CD14-positive monocyte (primary cell): ENCODE data around the gene SERPINB12. TPM values are rescaled to one million over a fixed set of nuclear protein-coding genes. Genes with fewer than 3 reads are reported as not detected.

Experiments used
- DNase-seq, 3 donors: peaks; one replicate each; pipeline ENCODE4 v3.0.0-alpha.2; 2011 to 2022
- H2AFZ ChIP-seq: 2 replicates; pipeline ENCODE4 v1.6.0; 2012; ENCODE audit warnings: mild to moderate bottlenecking, low read depth, low read length, inconsistent platforms; ENCODE audit not compliant: insufficient read depth, poor library complexity, severe bottlenecking
- H3K27ac ChIP-seq, 2 donors: 1 replicate in 1 of 2; 2 replicates in 1 of 2; pipeline ENCODE4 v1.5.1; 2012 to 2013; ENCODE audit warnings: low read length in 2 of 2, control low read depth in 1 of 2, inconsistent platforms in 1 of 2, low read depth in 1 of 2, mild to moderate bottlenecking in 1 of 2
- H3K27me3 ChIP-seq, 2 donors: one replicate each; pipeline versions ENCODE4 v1.6.0 to v1.6.1; 2011 to 2013; ENCODE audit warnings: low read length in 2 of 2; ENCODE audit not compliant: control insufficient read depth in 2 of 2, insufficient read depth in 2 of 2
- H3K36me3 ChIP-seq, 2 donors: replicated peaks in 1 of 2; 1 replicate in 1 of 2; 2 replicates in 1 of 2; pipeline versions ENCODE4 v1.5.1 to v1.6.1; 2012 to 2013; ENCODE audit warnings: low read length in 2 of 2, control low read depth in 1 of 2, inconsistent platforms in 1 of 2, mild to moderate bottlenecking in 1 of 2; ENCODE audit not compliant: insufficient read depth in 2 of 2, control insufficient read depth in 1 of 2
- H3K4me1 ChIP-seq, 2 donors: 1 replicate in 1 of 2; 2 replicates in 1 of 2; pipeline versions ENCODE4 v1.5.1 to v1.6.1; 2012 to 2013; ENCODE audit warnings: low read length in 2 of 2, control low read depth in 1 of 2, inconsistent platforms in 1 of 2, mild to moderate bottlenecking in 1 of 2, moderate library complexity in 1 of 2; ENCODE audit not compliant: insufficient read depth in 2 of 2, control insufficient read depth in 1 of 2
- H3K4me2 ChIP-seq: replicated peaks from 2 replicates; pipeline ENCODE3; 2012; ENCODE audit warnings: low read length, moderate library complexity, mild to moderate bottlenecking; ENCODE audit not compliant: poor library complexity, severe bottlenecking; ENCODE audit errors: extremely low read depth
- H3K4me3 ChIP-seq, 3 experiments: fragments of 200-600 bp in 1 of 3; sonication (generic) in 1 of 3; replicated peaks in 1 of 3; 1 replicate in 2 of 3; 2 replicates in 1 of 3; pipeline ENCODE4 v1.5.1; 2011 to 2013; ENCODE audit warnings: low read length in 3 of 3, mild to moderate bottlenecking in 3 of 3, control low read depth in 2 of 3, low read depth in 2 of 3, inconsistent platforms in 1 of 3, moderate library complexity in 1 of 3
- H3K79me2 ChIP-seq: 2 replicates; pipeline ENCODE4 v1.6.0; 2012; ENCODE audit warnings: mild to moderate bottlenecking, control low read depth, inconsistent platforms, low read length, moderate library complexity; ENCODE audit not compliant: insufficient read depth
- H3K9ac ChIP-seq: 2 replicates; pipeline ENCODE4 v1.6.0; 2017; ENCODE audit warnings: low read length, mild to moderate bottlenecking; ENCODE audit not compliant: insufficient read depth, poor library complexity, severe bottlenecking
- H3K9me3 ChIP-seq, 2 donors: replicated peaks in 1 of 2; 1 replicate in 1 of 2; 2 replicates in 1 of 2; pipeline versions ENCODE4 v1.5.1 to v1.6.1; 2012 to 2013; ENCODE audit warnings: low read length in 2 of 2, control low read depth in 1 of 2; ENCODE audit not compliant: control insufficient read depth in 1 of 2, insufficient read depth in 1 of 2
- H4K20me1 ChIP-seq: 2 replicates; pipeline ENCODE4 v1.6.0; 2012; ENCODE audit warnings: mild to moderate bottlenecking, low read length, control low read depth, moderate library complexity; ENCODE audit not compliant: insufficient read depth
- H3K27ac Mint-ChIP-seq, 7 donors: one replicate each; pipeline ENCODE4 v1.8.0; 2020; ENCODE audit warnings: mild to moderate bottlenecking in 7 of 7, mixed read lengths in 7 of 7, moderate library complexity in 6 of 7, inconsistent platforms in 2 of 7
- H3K27me3 Mint-ChIP-seq, 3 donors: one replicate each; pipeline ENCODE4 v1.8.0; 2021 to 2022; ENCODE audit warnings: low read depth in 3 of 3, mild to moderate bottlenecking in 3 of 3, mixed read lengths in 3 of 3, moderate library complexity in 3 of 3, inconsistent platforms in 1 of 3
- H3K36me3 Mint-ChIP-seq, 2 donors: one replicate each; pipeline ENCODE4 v1.8.0; 2020; ENCODE audit warnings: mixed read lengths in 2 of 2, inconsistent platforms in 1 of 2, mild to moderate bottlenecking in 1 of 2
- H3K4me1 Mint-ChIP-seq: one replicate; pipeline ENCODE4 v1.8.0; 2020; ENCODE audit warnings: mild to moderate bottlenecking, mixed read lengths
- H3K4me3 Mint-ChIP-seq, 2 donors: one replicate each; pipeline ENCODE4 v1.8.0; 2020; ENCODE audit warnings: mild to moderate bottlenecking in 2 of 2, mixed read lengths in 2 of 2, moderate library complexity in 1 of 2
- H3K9me3 Mint-ChIP-seq, 7 donors: one replicate each; pipeline ENCODE4 v1.8.0; 2020 to 2022; ENCODE audit warnings: mixed read lengths in 7 of 7, mild to moderate bottlenecking in 6 of 7, moderate library complexity in 6 of 7, inconsistent platforms in 2 of 7
- CTCF ChIP-seq: fragments of 200-600 bp; IDR thresholded peaks from one replicate; pipeline ENCODE4 v1.8.0; 2022; ENCODE audit warnings: antibody characterized with exemption, mild to moderate bottlenecking
- WGBS: methylation state at CpG from one replicate; pipeline ENCODE4 v1.1.5; 2013; ENCODE audit warnings: missing lambda C conversion rate; ENCODE audit not compliant: insufficient coverage; 5-methylcytosine and 5-hydroxymethylcytosine counted together
- intact Hi-C, 2 donors: fragments of 100-400 bp; cut with micrococcal nuclease; formaldehyde crosslinking; loops; one replicate each; pipeline versions ENCODE4 v1.15.0 to v1.15.1; 2023
- polyA plus RNA-seq, 3 donors: library from polyadenylated mRNA; depleted of rRNA in 1 of 3; unstranded in 2 of 3; stranded (reverse) in 1 of 3; fragments of 300-500 nt in 2 of 3; fragments of >200 nt in 1 of 3; fragmentation: Illumina TruSeq in 2 of 3; gene quantifications; 1 replicate in 2 of 3; 2 replicates in 1 of 3; pipeline ENCODE4 v1.2.3, GENCODE V29; 2012 to 2021

The SERPINB12 gene
- polyA plus RNA-seq, 3 donors = not detected

GRCh38 chr18:63514888-63515678 lies 27.1 kb upstream of the SERPINB12 start:
- H3K36me3 ChIP-seq = no peaks in the 10 kb centered on the region
- H3K27ac Mint-ChIP-seq = no peak overlapping the region
- H3K4me2 ChIP-seq = no peak overlapping the region
- intact Hi-C loops = loop anchor here (5.0 to 10.0 kb wide), 5 partner anchors 60 to 460 kb away; partner anchors contain the start of gene SERPINB8 (in 1 of the 2)
- no peak for DNase-seq
- H3K27me3 ChIP-seq = no peaks in the 10 kb centered on the region
- H2AFZ ChIP-seq = no peak overlapping the region
- H3K9ac ChIP-seq = no peak overlapping the region
- H3K27ac ChIP-seq = no peak overlapping the region
- no peaks in the 10 kb centered on the region for H4K20me1 ChIP-seq
- no peak overlapping the region for H3K4me3 Mint-ChIP-seq
- no peaks in the 10 kb centered on the region for H3K9me3 ChIP-seq
- H3K9me3 Mint-ChIP-seq = no peaks in the 10 kb centered on the region
- TF ChIP-seq CTCF = no peak
- no peak overlapping the region for H3K4me3 ChIP-seq
- 100% methylated on average over 3 of the region's 9 CpGs for WGBS
- H3K4me1 Mint-ChIP-seq = peaks cover 8% of the 10 kb centered on the region
- H3K27me3 Mint-ChIP-seq = peaks cover 3 to 4% (median 3%) of the 10 kb centered on the region in 3 donors
- no peaks in the 10 kb centered on the region for H3K36me3 Mint-ChIP-seq
- no peaks in the 10 kb centered on the region for H3K4me1 ChIP-seq
- H3K79me2 ChIP-seq = no peaks in the 10 kb centered on the region

DNA sequence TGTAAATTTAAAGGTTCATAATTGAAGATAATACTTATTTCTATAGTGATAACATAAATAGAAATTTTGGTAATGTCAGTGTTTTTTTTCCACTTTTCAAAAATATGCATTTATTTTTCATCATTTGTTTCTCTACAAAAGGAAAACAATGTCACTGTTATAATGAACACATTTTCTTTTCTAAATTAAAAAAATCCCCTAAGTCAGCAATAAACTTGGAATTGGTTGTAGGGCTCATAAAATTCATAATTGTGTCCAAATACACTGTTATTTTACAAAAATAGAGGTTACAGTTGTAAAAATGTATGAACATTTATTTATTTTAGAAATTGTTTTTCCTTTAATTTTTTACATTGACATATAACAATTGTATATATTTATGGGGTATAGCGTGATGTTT lies 26.4 kb upstream of the SERPINB12 start:
- no peak overlapping the region for H3K9ac ChIP-seq
- Mint-ChIP-seq H3K36me3 (no peaks in the 10 kb centered on the region), H3K9me3 (no peaks in the 10 kb centered on the region), H3K27ac (no peak overlapping the region), H3K4me1 (peaks cover 8% of the 10 kb centered on the region), H3K4me3 (no peak overlapping the region), H3K27me3 (peaks cover 1 to 4% (median 3%) of the 10 kb centered on the region in 3 donors)
- H4K20me1 ChIP-seq = no peaks in the 10 kb centered on the region
- no peak overlapping the region for H3K4me2 ChIP-seq
- H3K4me1 ChIP-seq = no peaks in the 10 kb centered on the region
- no peaks in the 10 kb centered on the region for H3K9me3 ChIP-seq
- intact Hi-C loops = loop anchor here (2.0 to 10.0 kb wide), 6 partner anchors 59 to 459 kb away; partner anchors contain the start of gene SERPINB8 (in 1 of the 2)
- no CpG with 5 or more reads among the region's 1 CpG for WGBS
- H3K27me3 ChIP-seq = no peaks in the 10 kb centered on the region
- no peak overlapping the region for H2AFZ ChIP-seq
- TF ChIP-seq CTCF = no peak
- no peak for DNase-seq
- H3K27ac ChIP-seq = no peak overlapping the region
- no peaks in the 10 kb centered on the region for H3K79me2 ChIP-seq
- no peaks in the 10 kb centered on the region for H3K36me3 ChIP-seq
- H3K4me3 ChIP-seq = no peak overlapping the region
